Hematopoietic multipotent progenitor cell treated with erythropoietin and hydrocortisone succinate and interleukin-3 and kit ligand, for 15 days (in vitro differentiated cells): ENCODE data around the gene ARF5.

Experiments
- DNase-seq: peaks from one replicate; pipeline ENCODE4 v3.0.0-alpha.2; 2015; ENCODE audit warnings: low spot score

Gene ARF5

DNA sequence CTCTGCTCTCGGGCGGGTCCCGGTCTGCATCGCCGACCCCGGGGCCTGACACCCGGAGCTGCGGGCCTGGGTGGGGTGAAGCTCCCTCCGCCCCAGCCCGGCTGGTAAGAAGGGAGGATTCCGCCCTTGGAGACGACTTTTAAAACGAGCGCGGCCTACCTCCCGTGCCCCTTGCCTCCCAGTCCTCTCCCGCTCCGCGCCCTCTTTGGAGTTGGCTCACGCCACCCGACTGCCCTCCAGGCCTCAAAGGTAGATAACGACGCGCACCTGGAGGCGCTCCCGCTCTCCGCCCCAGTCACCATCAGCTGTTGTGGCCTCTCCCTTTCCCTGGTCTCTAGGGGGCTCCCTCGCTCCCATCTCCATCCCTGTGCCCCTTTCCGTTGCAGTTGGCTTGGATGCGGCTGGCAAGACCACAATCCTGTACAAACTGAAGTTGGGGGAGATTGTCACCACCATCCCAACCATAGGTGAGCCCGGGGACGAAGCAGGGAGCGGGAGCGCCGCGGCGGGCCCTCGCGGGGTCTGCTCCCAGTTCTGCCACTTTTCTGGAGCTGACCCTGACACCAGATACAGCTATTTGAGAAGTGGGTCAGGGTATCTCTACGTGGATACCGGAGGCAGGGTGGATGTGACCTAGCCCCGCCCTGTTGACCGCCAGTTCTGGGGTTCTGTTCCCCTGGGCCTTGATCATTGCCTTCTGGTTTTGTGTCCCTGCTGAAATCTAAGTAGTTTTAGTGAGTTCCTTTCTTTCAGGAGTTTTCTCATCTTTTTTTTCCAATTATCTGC, 679 bp downstream of the ARF5 start:
- peak; percentile 48 for DNase-seq

DNA sequence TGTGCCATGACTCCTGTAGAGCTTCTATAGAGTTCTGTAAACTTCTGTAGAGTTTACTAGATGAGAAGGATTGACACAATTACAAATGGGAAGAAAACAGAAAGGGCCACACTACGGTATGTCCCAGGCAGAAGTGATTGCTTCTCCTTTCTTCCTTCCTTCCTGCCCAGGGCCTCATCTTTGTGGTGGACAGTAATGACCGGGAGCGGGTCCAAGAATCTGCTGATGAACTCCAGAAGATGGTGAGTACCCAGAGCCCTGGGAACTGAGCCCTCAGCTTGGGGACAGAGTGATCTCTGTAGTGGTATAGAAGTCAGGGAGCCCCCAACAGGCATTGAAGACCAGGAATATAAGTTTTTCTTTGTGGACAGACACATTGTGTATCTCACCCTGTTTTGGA, 1.7 kb downstream of the ARF5 start:
- DNase-seq = no peak

DNA sequence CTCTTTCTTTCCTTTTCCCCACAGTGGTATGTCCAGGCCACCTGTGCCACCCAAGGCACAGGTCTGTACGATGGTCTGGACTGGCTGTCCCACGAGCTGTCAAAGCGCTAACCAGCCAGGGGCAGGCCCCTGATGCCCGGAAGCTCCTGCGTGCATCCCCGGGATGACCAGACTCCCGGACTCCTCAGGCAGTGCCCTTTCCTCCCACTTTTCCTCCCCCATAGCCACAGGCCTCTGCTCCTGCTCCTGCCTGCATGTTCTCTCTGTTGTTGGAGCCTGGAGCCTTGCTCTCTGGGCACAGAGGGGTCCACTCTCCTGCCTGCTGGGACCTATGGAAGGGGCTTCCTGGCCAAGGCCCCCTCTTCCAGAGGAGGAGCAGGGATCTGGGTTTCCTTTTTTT, 3.0 kb downstream of the ARF5 start:
- no peak for DNase-seq

DNA sequence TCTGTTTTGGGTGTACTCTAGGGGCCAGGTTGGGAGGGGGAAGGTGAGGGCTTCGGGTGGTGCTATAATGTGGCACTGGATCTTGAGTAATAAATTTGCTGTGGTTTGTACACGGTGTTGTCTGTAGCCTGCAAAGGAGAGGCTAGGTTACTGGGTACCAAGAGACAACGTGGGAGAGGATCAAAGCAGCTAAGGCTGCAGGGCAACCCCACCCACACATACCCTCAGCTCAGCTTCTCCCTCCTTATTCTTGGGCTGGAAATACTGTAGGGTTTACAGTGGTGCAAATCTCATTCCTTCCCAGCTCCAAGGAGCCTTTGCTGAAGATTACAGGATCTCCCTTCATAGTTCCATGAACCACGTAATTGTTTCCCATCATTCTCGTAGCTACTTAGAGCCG, 3.4 kb downstream of the ARF5 start:
- DNase-seq = no peak

DNA sequence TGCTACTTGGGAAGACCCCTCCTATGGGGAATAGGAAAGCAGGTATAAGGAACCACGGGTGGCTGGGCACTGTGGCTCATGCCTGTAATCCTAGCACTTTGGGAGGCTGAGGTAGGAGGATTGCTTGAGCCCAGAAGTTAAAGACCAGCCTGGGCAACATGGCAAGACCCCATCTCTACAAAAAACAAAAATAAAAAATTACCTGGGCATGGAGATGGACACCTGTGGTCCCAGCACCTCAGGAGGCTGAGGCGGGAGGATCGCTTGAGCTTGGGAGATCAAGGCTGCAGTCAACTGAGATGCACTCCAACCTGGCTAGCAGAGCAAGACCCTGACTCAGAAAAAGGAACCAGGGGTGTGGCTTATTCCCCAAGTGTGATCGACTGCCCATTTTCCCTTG, 4.3 kb downstream of the ARF5 start:
- DNase-seq = no peak

DNA sequence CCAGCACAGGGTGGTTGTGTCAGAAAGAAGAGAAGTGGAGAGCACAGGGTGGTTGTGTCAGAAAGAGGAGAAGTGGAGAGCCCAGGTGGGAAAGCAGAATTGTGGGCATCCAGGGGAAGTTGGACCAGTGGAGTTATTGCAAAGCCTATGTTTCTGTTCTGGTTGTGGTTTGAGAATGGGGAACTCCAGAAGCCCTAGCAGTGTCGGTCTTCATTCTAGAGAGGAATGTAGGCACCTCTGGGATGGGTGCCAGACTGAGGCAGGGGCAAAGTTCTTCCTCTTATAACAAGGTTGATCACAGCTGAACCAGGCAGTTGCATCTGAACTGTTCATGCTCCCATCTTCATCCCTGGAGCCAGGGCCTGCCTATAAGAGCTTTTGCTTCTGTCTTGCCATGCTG, 6.3 kb downstream of the ARF5 start:
- no peak for DNase-seq

DNA sequence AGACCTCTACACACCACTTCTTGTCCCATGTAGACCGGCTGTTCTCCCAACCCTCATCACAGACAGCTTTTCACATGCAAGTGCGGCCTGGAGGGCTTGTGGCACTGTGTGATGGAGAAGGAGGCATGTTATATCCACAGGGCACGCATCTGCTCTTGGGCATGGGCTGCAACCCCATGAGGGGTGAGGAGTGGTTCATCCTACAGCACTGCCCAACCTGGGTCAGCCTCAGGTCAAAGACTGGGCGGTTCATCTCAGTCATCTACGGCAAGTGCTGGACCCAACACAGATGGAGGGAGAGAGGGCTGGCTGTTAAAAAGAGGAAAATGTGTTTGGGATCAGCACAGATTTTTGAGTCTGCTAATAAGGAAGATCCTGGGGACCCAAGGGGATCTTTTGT, 7.5 kb downstream of the ARF5 start:
- DNase-seq = no peak

DNA sequence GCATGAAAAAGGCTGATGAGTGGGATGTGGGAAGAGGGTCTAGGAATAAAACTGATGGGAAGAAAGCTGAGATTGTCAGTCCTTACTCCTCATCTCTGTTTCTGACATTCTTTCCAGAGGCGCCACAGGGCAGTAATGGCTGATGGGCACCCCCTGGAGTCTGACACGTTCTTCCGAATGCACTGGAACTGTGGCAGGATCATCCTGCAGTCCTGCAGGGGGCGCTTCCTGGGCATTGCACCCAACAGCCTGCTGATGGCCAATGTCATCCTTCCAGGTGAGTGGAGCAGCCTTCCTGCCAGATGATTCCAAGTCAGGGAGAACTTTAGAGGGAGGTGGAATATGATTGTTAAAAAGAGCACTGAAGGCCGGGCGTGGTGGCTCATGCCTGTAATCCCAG, 10.1 kb downstream of the ARF5 start:
- DNase-seq = peak; percentile 37

DNA sequence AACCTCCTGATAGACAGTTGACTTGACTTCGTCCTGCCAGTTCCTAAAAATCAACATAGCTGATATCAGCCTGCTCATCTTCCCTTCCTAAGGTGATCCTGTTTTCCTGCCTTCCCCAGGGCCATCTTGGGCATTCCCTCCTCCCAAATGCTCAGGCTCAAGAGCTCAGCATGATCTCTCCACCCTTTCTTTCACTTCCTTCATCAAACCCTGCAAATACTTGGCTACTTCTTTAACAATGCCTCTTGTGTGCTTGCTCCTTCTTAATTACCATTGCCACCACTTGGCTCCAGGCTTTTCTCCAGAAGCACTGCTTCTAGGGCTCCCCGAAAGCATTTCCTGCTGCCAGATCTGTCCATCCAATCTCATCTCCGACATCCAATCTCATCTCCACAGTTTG, 12.7 kb downstream of the ARF5 start:
- no peak for DNase-seq

DNA sequence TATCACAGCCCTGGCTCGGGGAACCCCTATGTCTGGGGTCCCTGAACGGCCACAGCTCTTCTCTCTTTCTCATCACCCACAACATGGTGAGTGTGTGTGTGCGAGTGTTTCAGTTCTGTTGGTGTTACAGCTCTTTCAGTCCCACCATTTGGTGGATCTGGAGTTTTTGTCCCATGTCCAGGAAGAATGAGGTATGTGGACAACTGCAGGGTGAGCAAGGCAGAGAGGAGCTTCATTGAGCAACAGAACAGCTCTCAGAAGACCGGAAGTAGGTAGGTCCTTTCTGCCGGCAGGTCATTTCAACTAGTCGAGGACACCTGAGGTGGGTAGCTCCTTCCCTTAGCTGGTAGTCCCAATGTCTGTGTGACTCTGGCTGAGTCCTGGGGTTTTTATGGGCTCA, 20.2 kb downstream of the ARF5 start:
- DNase-seq = no peak

DNA sequence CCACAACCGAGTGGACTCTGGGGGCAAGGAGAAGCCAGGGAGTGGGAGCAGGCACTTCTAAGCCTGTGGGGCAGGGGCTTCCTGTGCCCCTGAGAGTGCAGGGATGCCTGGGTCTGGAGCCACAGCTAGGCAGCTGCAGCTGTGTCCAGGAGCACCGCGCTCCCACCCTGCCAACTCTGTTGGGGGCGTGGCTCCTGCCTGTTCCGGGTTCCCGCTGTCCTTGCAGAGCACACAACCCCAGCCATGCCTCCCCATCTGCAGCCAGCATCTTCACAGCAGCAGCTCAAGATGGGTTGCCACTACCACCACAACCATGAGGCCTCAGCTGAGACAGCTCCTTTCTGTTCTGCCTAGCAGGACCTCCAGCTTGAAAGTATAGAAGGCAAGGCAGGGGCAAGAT, 21.1 kb downstream of the ARF5 start:
- no peak for DNase-seq

DNA sequence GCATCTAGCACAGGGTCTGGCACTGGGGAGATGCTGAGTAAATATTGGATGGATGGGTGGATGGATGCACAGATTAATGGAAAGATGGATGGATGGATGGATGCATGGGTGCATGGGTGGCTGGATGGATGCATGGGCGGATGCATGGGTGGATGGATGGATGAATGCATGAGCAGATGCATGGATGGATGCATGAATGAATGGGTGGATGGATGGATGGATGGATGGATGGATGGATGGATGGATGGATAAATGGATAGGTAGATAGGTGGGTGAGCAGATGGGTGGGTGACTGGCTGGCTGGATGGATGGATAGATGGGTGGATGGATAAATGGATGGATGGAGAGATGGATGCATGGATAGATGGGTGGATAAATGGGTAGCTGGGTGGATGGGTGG, 24.1 kb downstream of the ARF5 start:
- no peak for DNase-seq

DNA sequence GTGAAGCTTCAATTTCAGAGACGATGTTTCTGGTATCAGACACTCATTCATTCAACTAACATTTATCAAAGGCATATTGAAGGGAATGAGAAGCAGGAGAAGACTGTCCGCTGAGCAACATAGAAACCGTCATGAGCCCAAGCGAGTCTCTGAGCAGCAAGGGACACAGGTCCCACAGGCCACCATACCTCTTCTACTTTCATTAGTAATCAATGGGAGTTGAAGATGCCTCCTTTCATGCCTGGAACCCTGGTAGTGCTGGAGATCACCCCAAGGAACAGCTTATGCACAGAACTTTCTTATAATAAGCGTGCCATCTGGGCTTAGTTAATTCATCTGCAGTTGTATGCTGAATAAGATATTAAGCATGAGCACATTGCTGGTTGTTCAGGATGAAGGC, 28.5 kb downstream of the ARF5 start:
- no peak for DNase-seq

DNA sequence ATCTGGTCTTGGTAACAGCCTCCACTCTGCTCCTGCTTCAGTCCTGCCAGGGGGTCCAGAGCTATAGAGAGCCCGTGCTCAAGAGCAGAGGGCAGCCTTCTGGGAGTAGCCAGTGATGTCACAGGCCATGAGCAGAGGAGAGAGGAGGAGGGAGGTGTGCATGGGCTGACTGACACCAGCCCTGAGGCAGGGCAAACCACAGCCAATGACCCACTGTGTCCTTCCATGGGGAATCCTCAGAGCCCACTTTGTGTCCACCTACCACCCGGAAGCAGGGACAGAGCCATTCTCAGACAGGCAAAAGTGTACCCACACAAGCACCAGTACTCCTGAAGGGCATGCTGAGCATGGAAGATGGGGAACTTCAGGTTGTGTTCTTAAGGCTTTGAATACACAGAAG, 29.8 kb downstream of the ARF5 start, which contains the start of gene PAX4:
Gene PAX4 (minus strand): TSS at position 101 of the 400 bp plus-strand sequence. CDS start 2,214 bp downstream, outside the sequence.
- no peak for DNase-seq

DNA sequence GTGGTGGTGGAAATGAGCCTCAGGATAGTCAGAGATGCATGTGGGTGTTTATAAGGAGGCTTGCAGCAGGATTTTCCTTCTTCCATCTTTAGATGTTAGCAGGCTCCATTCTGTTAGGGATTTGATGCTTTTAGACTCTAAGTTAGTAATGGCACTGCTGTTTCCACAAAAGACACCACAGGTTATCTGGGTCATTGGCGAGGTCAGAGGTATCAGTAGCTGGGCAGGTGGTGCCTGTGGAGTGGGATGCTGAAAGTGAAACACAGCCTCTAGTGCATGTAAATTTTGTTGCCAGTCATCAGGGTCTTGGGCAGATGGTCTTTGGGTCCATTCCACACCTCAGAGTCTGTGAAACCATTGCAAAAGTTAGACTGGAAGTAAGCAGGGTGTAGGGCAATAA, 30.6 kb downstream of the ARF5 start:
- no peak for DNase-seq

DNA sequence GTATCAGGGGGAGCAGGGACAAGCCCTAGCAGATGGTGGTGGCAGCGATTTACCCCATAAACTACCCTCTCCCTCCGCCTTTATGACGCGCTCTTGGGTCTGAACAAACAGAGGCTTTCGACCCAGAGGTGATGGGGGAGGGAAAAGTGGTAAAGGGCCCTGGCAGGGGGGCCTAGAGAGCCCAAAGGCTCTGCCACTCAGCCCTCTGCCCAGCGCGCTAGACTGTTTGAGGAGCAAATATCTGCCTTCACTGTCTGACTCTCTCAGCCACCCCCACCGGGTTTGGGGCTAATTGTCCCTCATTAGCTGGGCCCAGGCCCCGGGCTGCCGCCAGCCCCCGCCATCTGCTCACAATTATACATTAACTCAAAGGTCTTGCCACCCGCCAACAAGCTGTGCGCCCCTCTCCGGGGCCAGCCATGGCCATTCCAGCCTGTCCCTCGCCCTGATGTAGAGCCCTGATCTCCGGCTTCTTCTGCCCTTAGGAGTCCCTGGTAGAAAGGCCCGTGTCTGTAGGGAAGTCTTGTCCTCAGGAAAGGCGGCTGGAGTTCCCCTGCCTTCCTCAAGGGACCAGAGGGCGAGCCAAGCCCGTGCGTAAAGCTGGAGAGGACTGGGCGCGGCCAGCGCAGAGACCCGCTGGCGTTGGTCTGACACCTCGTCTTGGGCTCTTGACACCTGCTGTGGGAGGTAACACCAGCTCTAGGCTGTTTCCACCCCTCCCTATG, 31.6 kb downstream of the ARF5 start:
- no peak for DNase-seq

DNA sequence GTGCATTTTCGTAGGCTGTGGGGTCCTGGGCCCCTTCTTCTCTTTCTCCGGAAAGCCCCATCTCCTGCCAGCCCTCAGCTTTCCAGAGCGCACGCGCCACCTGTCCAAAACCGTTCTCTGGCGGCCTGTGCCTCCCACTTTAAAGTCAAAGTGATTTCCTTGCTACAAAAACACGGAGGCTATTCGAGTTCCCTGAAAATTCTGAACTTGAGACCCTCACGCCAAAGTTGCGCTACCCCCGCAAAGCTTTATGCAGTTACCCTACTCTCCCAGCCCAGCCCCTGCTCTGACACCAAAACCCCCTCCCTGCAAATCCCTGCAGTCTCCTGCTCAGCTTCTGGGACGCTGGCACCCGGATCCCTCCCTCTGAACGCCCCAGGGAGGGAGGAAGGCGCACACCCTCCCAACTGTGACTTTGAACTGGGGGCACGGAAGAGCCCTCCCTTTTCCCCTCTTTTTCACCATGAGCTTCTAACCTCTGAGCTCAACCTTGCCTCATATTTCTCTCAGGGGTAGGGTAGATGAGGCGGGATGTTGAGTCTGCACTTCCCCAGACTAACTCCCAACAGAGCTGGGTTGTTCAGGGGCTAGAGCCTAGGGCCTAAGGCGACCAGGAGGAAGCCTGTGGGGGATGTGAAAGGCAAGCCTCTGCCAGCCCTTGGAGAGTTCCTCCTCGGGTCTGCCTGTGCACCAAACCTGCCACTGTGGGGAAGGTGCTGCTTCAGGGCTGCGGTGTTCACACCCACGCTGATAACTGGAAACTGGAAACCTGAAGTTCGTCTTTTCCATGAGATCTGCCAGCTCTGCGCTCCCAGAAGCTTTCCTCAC, 32.4 kb downstream of the ARF5 start:
- DNase-seq = no peak

DNA sequence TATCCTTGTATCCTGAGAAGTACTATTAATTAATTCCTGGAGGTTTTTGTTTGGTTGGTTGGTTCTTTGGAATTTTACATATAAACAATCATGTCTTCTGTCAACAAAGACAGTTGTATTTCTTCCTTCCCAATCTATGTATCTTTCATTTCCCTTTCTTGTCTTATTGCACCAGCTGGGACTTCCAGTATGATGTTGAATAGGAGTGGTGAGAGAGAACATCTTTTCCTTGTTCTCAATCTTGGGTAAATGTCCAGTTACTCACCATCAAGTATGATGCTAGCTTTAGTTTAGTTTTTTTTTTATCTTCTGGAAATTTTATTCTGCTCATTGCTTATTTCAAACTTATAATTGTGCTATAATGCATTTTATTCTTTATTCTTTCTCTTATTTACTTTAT, 37.1 kb downstream of the ARF5 start:
- no peak for DNase-seq

DNA sequence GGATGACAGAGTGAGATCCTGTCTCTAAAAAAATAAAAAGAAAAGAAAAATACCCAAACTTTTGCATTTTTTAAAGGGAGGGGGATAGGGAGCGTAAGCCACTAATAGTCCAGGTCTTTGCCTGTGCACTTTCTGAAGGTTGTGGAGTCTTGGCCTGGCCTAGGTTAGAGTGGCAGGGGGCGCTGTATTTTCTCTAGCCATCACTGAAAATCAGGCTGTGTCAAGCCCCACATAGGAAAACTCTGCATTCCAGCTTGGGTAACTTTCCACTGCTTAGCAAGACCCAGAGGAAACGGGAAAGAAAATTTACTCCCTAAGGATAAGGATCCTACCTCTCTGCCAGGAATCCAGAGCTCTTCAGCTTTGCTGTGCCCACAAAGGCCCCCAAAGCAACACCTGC, 40.2 kb downstream of the ARF5 start:
- DNase-seq = no peak

DNA sequence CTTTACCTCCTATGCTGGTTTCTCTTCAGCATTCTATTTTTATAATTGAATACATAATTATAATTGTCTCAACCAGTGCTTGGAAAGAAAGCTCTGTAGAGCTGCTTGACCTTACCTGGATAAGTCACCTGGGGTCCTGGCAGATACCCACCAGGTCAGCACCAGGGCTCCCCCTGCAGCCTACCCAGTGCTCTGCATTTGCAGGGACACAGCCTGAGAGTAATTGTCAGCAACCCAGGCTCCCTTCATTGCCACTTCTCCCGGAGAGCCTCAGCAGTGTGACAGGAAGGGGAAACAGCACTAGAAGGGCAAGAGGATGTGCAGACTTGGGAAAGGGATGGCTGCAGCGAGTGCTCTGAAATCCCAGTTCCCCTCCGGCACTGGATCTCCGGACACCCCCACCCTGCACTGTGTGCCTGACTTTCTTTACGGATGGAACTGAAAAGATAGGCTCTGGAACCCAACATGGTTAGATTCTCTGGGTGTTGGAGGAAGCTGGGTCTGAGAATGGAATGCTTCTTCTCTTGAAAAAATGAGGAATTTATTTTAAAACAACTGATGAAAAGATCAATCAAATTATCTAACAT, 41.1 kb downstream of the ARF5 start:
- DNase-seq = no peak

DNA sequence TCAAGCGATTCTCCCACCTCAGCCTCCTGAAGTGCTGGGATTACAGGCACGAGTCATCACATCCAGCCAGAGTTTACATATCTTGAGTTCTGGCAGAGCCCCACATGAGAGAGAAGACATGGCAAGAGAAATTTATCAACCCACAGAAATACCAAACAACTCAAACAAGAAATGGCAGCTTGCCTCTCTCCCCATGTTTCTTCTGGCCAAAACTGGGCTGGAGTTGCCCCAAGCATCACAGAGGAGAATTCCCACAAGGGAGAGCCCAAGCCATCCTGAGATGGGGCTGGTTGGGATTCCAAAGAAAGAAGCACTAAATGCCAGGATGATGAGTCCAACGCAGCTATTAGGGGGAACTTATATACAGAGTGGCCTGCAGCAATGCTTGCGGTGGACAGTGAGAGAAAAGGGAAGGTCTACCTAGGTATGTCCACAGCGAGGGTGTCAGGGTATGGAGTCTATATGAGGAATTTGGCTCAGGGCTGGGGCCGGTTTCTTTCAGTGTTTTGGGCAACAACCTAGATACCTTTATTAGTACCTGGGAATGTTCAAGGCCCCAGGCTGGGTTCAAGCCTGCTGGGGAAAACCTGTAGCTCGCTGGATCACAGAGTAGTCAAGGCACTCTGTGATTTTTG, 44.2 kb downstream of the ARF5 start:
- no peak for DNase-seq
